Raji (cell line): Measurements from ENCODE around the gene EPB42.

Experiments used
- POLR2A ChIP-seq: IDR thresholded peaks from 2 replicates; pipeline ENCODE4 v1.6.1; 2011; ENCODE audit warnings: low read depth, low read length, control low read depth; ENCODE audit not compliant: insufficient read depth

The EPB42 gene

GRCh38 chr15:43185157-43186002, 35.4 kb downstream of the EPB42 start, which contains the start of gene CCNDBP1:
CCNDBP1 (plus strand) TSS chr15:43185403; CDS start chr15:43185499, 96 bp downstream.
- TF ChIP-seq POLR2A, result peak; percentile 95

GRCh38 chr15:43184407-43185124, 36.3 kb downstream of the EPB42 start:
- no peak for TF ChIP-seq POLR2A

DNA sequence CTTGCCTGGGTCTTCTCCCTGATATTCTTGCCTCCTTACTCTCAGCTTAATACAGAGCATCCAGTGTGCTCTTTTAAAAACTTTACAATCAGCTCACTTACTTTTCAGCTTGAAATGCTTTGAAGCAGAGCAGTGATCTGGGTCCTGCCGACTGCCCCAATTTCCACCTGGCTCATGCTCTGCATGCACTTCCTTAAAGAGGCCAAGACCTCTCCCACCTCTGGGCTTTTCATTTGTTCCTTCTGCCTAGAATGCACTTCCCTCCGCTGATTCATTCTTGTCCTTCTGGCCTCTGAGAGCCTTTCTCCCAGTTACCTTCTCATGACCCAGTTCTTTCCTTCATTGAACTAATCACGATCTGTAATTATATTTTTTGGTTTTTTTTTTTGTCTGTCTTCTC, 37.5 kb downstream of the EPB42 start:
- TF ChIP-seq POLR2A, result no peak

DNA sequence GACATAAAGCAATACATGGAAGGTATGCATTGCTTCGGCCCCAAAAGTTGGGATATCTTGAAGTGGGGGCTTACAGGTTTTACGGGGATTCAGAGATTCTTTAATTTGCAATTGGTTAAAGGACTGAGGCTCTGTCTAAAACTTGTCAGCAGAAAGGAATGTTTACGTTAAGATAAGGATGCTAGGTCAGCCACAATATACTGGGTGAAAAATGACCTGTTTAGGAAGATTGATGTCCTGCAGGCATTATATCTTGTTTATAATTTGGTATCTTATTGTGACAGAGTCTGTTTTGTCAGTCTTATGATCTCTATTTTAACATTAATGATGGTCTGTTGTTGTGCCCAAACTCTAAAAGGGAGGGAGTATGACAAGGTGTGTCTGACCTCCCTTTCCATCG, 50.9 kb downstream of the EPB42 start:
- no peak for TF ChIP-seq POLR2A

- TF ChIP-seq POLR2A, result no peak
Observed at GRCh38 chr15:43168192-43169107, 52.4 kb downstream of the EPB42 start.

GRCh38 chr15:43165801-43166325, 55.0 kb downstream of the EPB42 start:
- TF ChIP-seq POLR2A, result no peak

DNA sequence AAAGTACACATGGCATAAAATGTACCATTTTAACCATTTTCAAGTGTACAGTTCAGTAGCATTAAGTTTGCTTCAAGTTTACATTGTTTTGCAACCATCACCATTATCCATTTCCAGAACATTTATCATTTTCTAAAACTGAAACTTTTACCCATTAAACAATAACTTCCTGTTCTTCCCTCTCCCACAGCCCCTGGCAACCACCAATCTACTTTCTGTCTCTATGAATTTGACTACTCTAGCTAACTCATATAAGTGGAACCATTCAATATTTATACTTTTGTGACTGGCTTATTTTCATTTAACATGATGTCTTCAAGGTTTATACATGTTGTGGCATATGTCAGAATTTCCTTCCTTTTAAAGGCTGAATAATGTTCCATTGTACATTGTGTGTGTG, 67.5 kb downstream of the EPB42 start:
- no peak for TF ChIP-seq POLR2A

DNA sequence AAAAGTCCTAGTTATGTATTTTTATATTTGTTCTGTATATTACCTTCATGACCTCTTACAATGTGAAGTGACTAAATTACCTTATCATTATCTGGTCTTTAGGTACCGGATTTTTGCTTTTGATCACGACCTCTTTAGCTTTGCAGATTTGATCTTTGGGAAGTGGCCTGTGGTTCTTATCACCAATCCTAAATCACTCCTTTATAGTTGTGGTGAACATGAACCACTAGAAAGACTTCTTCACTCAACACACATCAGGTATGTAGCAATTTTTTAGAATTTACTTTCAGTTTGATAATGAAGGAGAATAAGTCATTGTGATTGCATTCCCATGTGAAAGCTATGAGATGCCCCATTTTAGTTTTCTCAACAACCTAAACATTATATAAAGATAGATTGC, 69.1 kb downstream of the EPB42 start:
- TF ChIP-seq POLR2A, result no peak

DNA sequence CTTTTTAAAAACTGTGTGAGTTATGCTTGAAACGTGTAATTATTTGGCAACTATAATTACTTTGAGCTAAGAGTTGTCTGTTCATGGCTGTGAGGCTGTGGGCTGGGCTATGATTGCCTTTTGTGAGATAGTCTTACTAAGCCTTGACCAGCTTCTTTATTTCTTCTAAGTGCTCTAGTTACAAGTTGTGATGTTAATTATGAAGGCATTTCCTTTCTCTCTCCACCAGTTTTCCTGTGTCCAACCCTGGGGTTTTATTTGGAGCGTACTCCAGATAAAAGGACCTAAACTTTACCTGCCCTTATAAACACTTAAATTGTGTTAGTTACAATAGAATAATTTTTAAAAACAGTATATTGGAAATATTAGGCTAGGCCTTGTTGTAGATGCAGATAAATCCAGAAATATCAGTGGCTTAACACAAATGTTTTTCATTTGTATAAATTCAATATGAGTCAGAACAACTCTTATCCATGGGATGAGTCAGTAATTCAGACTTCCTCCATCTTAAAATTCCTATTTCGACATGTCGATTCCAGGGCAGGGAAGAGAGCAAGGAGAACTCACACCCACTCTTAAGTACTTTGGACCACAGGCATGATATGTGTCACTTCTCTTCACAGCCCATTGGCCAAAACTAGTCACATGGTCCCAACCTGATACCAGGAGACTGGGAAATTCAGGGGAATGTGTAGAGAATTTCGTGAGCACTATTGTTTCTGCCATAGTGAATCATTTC, 70.5 kb downstream of the EPB42 start:
- TF ChIP-seq POLR2A, result no peak
